HEK293T (cell line): Measurements from ENCODE around the gene ATP10A.

Experiments
- ELF4 ChIP-seq: fragments of 450-650 bp; IDR thresholded peaks from 2 replicates; pipeline ENCODE4 v1.6.1; 2017; ENCODE audit warnings: antibody characterized with exemption
- FOXK2 ChIP-seq: fragments of 450-650 bp; IDR thresholded peaks from 2 replicates; pipeline ENCODE4 v1.6.1; 2016; ENCODE audit warnings: mild to moderate bottlenecking
- SP1 ChIP-seq: fragments of 450-650 bp; IDR thresholded peaks from 2 replicates; pipeline ENCODE4 v1.6.1; 2017
- TF ChIP-seq, protein P1 (sequence below): fragments of 450-650 bp; IDR thresholded peaks from 2 replicates; pipeline ENCODE4 v1.6.1; 2016

DNA sequence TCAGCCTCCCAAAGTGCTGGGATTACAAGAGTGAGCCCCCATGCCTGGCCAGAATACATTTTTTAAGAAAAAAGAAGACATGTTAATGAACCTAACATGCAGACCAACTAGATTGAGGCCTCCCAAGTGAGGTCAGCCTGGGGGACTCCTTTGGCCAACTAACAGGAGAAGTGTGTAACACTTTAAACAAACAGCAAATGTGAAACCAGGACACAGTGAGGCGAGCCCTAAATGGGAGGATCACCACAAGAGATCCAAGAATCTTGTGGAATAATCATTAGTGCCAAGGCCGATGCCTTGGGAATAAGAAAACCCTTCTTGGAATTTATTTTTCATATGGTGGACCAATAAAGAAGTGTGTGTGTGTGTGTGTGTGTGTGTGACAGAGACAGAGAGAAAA lies 73.9 kb downstream of the ATP10A start:
- no peak for TF ChIP-seq SP1
- no peak for TF ChIP-seq ELF4
- TF ChIP-seq FOXK2 = no peak
- TF ChIP-seq, protein P1, sequence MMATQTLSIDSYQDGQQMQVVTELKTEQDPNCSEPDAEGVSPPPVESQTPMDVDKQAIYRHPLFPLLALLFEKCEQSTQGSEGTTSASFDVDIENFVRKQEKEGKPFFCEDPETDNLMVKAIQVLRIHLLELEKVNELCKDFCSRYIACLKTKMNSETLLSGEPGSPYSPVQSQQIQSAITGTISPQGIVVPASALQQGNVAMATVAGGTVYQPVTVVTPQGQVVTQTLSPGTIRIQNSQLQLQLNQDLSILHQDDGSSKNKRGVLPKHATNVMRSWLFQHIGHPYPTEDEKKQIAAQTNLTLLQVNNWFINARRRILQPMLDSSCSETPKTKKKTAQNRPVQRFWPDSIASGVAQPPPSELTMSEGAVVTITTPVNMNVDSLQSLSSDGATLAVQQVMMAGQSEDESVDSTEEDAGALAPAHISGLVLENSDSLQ = no peak
